ENCODE data around the gene NEK1.

DNA sequence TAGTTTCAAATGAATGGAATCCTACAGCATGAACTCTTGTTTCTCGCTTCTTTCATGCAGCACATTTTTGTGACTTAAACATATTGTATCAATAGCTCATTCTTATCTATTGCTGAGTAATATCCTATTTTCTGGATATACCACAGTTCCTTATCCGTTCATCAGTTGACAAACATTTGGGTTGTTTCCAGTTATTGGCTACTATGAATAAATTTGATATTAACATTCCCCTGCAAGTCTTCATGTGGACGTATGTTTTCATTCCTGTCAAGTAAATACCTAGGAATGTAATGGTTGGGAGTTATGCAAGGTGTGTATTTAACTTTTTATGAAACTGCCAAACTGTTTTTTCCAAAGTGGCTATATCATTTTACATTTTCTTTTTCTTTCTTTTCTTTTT, 227.6 kb downstream of the NEK1 start:
- TF ChIP-seq, protein P1, sequence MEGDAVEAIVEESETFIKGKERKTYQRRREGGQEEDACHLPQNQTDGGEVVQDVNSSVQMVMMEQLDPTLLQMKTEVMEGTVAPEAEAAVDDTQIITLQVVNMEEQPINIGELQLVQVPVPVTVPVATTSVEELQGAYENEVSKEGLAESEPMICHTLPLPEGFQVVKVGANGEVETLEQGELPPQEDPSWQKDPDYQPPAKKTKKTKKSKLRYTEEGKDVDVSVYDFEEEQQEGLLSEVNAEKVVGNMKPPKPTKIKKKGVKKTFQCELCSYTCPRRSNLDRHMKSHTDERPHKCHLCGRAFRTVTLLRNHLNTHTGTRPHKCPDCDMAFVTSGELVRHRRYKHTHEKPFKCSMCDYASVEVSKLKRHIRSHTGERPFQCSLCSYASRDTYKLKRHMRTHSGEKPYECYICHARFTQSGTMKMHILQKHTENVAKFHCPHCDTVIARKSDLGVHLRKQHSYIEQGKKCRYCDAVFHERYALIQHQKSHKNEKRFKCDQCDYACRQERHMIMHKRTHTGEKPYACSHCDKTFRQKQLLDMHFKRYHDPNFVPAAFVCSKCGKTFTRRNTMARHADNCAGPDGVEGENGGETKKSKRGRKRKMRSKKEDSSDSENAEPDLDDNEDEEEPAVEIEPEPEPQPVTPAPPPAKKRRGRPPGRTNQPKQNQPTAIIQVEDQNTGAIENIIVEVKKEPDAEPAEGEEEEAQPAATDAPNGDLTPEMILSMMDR (IDR thresholded peaks at IDR 0.05) = no peak
- no peak for TF ChIP-seq POLR2A (IDR thresholded peaks at IDR 0.05)
